Peyer's patch (tissue), 4 donors: ENCODE results near the gene MS4A10. TPM values are rescaled to one million over a fixed set of nuclear protein-coding genes. Genes with fewer than 3 reads are reported as not detected.

Experiments used
- DNase-seq, 3 donors: peaks; one replicate each; pipeline ENCODE4 v3.0.0-alpha.2; 2017 to 2019
- H3K27ac ChIP-seq, 4 donors: fragments of 200-600 bp; sonication (generic); one replicate each; pipeline ENCODE4 v1.5.1; 2016 to 2019
- H3K27me3 ChIP-seq, 2 donors: fragments of 200-600 bp; sonication (generic); one replicate each; pipeline ENCODE4 v1.5.1; 2019
- H3K36me3 ChIP-seq, 3 donors: fragments of 200-600 bp; sonication (generic); one replicate each; pipeline ENCODE4 v1.5.1; 2016 to 2019
- H3K4me1 ChIP-seq, 4 donors: fragments of 200-600 bp; sonication (generic); one replicate each; pipeline ENCODE4 v1.5.1; 2016 to 2019
- H3K4me3 ChIP-seq, 4 donors: fragments of 200-600 bp; sonication (generic); 1 replicate in 3 of 4; 2 replicates in 1 of 4; pipeline ENCODE4 v1.5.1; 2016 to 2019; ENCODE audit warnings: mild to moderate bottlenecking in 1 of 4
- H3K9me3 ChIP-seq, 4 donors: fragments of 200-600 bp; sonication (generic); one replicate each; pipeline ENCODE4 v1.5.1; 2016 to 2019; ENCODE audit warnings: mild to moderate bottlenecking in 1 of 4
- CTCF ChIP-seq, 6 experiments: fragments of 450-650 bp in 4 of 6; fragments of 200-600 bp in 2 of 6; sonication (generic) in 1 of 6; IDR thresholded peaks; one replicate each; pipeline ENCODE4 v1.5.1; 2017 to 2019; ENCODE audit warnings: antibody characterized with exemption in 6 of 6, mild to moderate bottlenecking in 3 of 6, moderate library complexity in 1 of 6
- POLR2A ChIP-seq, 2 donors: fragments of 450-650 bp; IDR thresholded peaks; one replicate each; pipeline ENCODE4 v1.5.1; 2017; ENCODE audit warnings: antibody characterized with exemption in 2 of 2, mild to moderate bottlenecking in 2 of 2, moderate library complexity in 2 of 2
- total RNA-seq, 4 donors: library from RNA; depleted of rRNA; stranded (reverse); fragments of >200 nt; gene quantifications; one replicate each; pipeline ENCODE4 v1.1.0, GENCODE V29; 2016

The MS4A10 gene
- total RNA-seq, 4 donors from 2014 or later = 5.0 to 338 (median 221) TPM

GRCh38 chr11:60786811-60787567, 1.9 kb downstream of the MS4A10 start:
- H3K4me3 ChIP-seq = peak overlapping the region in 2 of 4 donors; percentile 52 to 58
- peak in 2 of 3 donors; percentile 81 to 89 for DNase-seq
- no peaks in the 10 kb centered on the region for H3K36me3 ChIP-seq
- H3K27me3 ChIP-seq = no peaks in the 10 kb centered on the region
- H3K4me1 ChIP-seq = peaks cover 0 to 39% (median 2%) of the 10 kb centered on the region in 4 donors
- TF ChIP-seq POLR2A (IDR thresholded peaks at IDR 0.05) (peak in 1 of 2 donors; percentile 61), CTCF (IDR thresholded peaks at IDR 0.05) (no peak)
- H3K27ac ChIP-seq = peak overlapping the region in 3 of 4 donors; percentile 46 to 92 (median 88)
- no peaks in the 10 kb centered on the region for H3K9me3 ChIP-seq

- Histone ChIP-seq H3K36me3 (no peaks in the 10 kb centered on the region), H3K4me3 (no peak overlapping the region), H3K27ac (peak overlapping the region in 1 of 4 donors; percentile 36), H3K27me3 (no peaks in the 10 kb centered on the region), H3K9me3 (no peaks in the 10 kb centered on the region), H3K4me1 (peaks cover 0 to 37% (median 2%) of the 10 kb centered on the region in 4 donors)
- peak in 1 of 3 donors; percentile 27 for DNase-seq
- no peak for TF ChIP-seq CTCF (IDR thresholded peaks at IDR 0.05)
- no peak for TF ChIP-seq POLR2A (IDR thresholded peaks at IDR 0.05)
Measured at GRCh38 chr11:60788401-60789125, 3.4 kb downstream of the MS4A10 start.

GRCh38 chr11:60790726-60791125, 5.6 kb downstream of the MS4A10 start:
- no peaks in the 10 kb centered on the region for H3K36me3 ChIP-seq
- no peaks in the 10 kb centered on the region for H3K27me3 ChIP-seq
- no peak overlapping the region for H3K4me3 ChIP-seq
- no peaks in the 10 kb centered on the region for H3K9me3 ChIP-seq
- TF ChIP-seq POLR2A (IDR thresholded peaks at IDR 0.05) (no peak), CTCF (IDR thresholded peaks at IDR 0.05) (no peak)
- peaks cover 0 to 30% (median 2%) of the 10 kb centered on the region in 4 donors for H3K4me1 ChIP-seq
- peak in 1 of 3 donors; percentile 15 for DNase-seq
- no peak overlapping the region for H3K27ac ChIP-seq

GRCh38 chr11:60791153-60791933, 6.2 kb downstream of the MS4A10 start:
- no peaks in the 10 kb centered on the region for H3K9me3 ChIP-seq
- no peak overlapping the region for H3K4me3 ChIP-seq
- peaks cover 0 to 24% (median 2%) of the 10 kb centered on the region in 4 donors for H3K4me1 ChIP-seq
- no peaks in the 10 kb centered on the region for H3K27me3 ChIP-seq
- no peak overlapping the region for H3K27ac ChIP-seq
- TF ChIP-seq POLR2A (IDR thresholded peaks at IDR 0.05) (no peak), CTCF (IDR thresholded peaks at IDR 0.05) (no peak)
- no peaks in the 10 kb centered on the region for H3K36me3 ChIP-seq
- peak in 1 of 3 donors; percentile 23 for DNase-seq

- Histone ChIP-seq H3K4me1 (peaks cover 0 to 13% (median under 1%) of the 10 kb centered on the region in 4 donors), H3K4me3 (no peak overlapping the region), H3K27me3 (no peaks in the 10 kb centered on the region), H3K36me3 (peaks cover 0 to 1% (median 0%) of the 10 kb centered on the region in 3 donors), H3K27ac (no peak overlapping the region), H3K9me3 (no peaks in the 10 kb centered on the region)
- TF ChIP-seq POLR2A (IDR thresholded peaks at IDR 0.05) (no peak), CTCF (IDR thresholded peaks at IDR 0.05) (no peak)
- DNase-seq = no peak
Measured at GRCh38 chr11:60792521-60792920, 7.4 kb downstream of the MS4A10 start.
